ENCODE results near the gene SERPIND1.

The SERPIND1 gene

DNA sequence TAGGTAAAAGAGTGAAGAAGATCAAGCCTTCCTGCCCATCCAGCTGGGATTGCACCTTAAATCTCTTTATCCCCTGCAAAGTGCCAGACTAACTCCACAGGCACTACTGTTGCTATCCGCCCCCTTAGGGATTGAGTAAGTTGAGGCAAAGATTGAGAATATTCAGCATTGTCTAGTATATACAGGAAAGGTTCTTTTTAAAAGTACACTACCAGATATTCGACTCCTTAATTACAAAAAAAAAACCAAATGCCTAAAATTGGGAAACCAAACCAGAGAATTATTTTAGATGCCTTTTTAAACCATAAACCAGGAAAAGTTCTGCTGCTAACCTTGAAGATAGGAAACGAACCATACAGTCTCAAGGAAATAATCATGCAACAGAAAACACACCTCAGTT, 11.5 kb downstream of the SERPIND1 start:
- TF ChIP-seq, protein P1, sequence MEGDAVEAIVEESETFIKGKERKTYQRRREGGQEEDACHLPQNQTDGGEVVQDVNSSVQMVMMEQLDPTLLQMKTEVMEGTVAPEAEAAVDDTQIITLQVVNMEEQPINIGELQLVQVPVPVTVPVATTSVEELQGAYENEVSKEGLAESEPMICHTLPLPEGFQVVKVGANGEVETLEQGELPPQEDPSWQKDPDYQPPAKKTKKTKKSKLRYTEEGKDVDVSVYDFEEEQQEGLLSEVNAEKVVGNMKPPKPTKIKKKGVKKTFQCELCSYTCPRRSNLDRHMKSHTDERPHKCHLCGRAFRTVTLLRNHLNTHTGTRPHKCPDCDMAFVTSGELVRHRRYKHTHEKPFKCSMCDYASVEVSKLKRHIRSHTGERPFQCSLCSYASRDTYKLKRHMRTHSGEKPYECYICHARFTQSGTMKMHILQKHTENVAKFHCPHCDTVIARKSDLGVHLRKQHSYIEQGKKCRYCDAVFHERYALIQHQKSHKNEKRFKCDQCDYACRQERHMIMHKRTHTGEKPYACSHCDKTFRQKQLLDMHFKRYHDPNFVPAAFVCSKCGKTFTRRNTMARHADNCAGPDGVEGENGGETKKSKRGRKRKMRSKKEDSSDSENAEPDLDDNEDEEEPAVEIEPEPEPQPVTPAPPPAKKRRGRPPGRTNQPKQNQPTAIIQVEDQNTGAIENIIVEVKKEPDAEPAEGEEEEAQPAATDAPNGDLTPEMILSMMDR (IDR thresholded peaks at IDR 0.05; ENCODE audit: low read depth, low read length) = no peak
- H3K4me3 ChIP-seq (ENCODE audit: low read depth, low read length) = no peak overlapping the region

DNA sequence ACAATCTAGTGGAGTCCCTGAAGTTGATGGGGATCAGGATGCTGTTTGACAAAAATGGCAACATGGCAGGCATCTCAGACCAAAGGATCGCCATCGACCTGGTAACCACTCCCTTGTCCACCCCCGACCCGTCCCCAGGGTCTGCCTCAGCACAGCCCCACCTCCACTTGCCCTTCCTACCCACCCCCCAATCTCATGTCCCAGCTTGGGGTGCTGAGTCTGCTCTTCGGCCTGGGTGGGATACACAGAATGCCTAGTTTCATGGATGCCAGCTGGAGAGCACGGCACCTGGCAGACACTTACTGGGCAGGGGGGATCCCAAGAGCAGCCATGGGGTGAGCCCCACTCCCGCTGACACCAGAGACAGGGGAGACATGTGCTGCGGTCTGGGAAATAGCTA, 12.1 kb downstream of the SERPIND1 start:
- TF ChIP-seq, protein P1 (IDR thresholded peaks at IDR 0.05; ENCODE audit: low read depth, low read length) = no peak
- H3K4me3 ChIP-seq (ENCODE audit: low read depth, low read length) = no peak overlapping the region

DNA sequence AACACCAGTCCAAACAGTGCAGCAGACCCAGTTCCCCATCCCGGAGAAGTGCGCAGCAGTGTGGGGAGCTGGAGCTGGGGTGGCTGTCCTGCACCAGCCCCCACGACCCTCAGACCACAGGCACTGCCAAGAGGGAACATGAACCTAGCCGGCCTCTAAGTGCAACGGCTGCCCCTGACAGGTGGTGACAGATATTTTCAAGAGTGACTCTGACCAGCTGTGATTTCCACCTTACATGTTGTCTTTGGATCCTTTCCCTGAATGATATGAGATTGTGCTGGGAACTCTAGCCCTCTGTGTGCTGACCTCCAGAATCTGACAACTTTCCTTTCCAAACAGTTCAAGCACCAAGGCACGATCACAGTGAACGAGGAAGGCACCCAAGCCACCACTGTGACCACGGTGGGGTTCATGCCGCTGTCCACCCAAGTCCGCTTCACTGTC, 12.6 kb downstream of the SERPIND1 start:
- no peak overlapping the region for H3K4me3 ChIP-seq (ENCODE audit: low read depth, low read length)
- TF ChIP-seq, protein P1 (IDR thresholded peaks at IDR 0.05; ENCODE audit: low read depth, low read length) = no peak

DNA sequence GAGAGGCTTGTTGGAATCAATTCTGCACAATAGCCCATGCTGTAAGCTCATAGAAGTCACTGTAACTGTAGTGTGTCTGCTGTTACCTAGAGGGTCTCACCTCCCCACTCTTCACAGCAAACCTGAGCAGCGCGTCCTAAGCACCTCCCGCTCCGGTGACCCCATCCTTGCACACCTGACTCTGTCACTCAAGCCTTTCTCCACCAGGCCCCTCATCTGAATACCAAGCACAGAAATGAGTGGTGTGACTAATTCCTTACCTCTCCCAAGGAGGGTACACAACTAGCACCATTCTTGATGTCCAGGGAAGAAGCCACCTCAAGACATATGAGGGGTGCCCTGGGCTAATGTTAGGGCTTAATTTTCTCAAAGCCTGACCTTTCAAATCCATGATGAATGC, 13.3 kb downstream of the SERPIND1 start:
- no peak overlapping the region for H3K4me3 ChIP-seq (ENCODE audit: low read depth, low read length)
- TF ChIP-seq, protein P1 (IDR thresholded peaks at IDR 0.05; ENCODE audit: low read depth, low read length) = no peak

DNA sequence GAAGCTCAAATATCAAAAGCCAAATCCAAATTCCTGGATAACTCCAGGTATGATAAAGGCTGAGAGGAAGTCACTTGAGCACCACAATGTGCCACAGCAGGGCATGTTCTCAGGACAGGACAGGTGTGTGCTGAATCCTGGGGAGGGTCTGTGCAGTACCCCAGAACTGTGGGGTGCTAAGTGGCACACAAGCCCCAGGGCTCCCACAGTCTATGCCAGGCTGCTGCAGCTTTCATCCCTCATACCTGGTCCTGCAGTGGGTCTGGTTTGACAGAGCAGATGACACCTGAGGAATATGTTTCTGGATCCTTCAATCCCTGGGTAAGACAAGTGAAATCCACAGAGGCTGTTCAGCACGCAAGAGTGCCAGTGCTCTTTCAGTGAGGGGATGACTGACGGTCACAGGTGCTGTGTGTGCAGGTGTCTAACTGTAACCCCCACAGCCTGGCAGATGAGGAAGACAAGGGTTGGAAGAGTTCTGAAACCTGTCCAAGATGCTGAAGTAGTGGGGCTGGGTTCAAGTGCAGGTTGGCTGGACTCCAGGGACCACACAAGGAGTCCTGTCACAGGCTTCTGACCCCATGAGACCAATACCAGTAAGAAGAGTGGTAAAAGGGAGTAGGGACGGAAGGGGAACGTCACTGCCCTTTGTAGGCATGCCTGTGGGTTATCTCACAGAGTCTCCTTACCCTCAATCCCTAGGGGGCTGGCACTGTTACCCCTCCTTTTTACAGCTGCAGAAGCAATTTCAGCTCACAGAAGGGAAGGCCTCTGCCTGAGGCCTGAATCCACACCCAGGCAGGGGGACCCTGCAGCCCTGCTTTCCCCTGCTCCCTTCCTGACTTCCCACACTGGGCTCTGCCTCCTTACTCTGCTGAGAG, 14.1 kb downstream of the SERPIND1 start:
- no peak overlapping the region for H3K4me3 ChIP-seq (ENCODE audit: low read depth, low read length)
- TF ChIP-seq, protein P1 (IDR thresholded peaks at IDR 0.05; ENCODE audit: low read depth, low read length) = no peak

DNA sequence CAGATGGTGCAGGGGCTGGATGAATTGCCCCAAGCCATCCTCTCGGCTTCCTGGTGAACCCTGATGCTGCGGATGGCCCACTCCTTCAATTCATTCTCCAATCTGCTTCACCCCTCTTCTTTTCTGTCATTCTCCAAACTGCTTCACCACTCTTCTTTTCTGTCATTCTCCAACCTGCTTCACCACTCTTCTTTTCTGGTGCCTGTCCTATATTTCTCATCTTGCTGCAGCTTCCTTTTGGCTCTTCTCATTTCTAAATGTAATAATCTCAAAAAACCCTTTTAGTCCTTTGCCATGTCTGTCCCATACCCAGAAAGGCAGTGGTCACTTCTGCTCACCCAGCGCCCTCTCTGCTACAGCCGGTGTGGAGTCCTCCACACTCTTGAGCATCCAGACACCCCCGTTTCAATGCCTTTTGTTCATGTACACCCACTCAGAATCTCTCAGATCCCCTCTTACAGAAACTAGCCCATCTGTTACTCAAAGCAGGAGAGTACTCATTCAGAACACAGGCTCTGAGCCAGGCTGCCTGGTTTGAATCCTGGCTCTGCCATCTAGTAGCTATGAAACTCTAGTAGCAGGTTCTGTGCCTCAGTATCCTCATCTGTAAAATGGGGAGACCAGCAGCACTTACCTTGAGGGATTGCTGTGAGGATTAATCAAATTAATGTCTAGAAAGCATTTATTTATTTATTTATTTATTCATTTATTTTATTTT, 14.9 kb downstream of the SERPIND1 start:
- no peak overlapping the region for H3K4me3 ChIP-seq (ENCODE audit: low read depth, low read length)
- TF ChIP-seq, protein P1 (IDR thresholded peaks at IDR 0.05; ENCODE audit: low read depth, low read length) = no peak
